ENCODE data around the gene GSDME. TPM values are rescaled to one million over a fixed set of nuclear protein-coding genes. Genes with fewer than 3 reads are reported as not detected.
A peak's percentile ranks its signal among the peaks of the same experiment; 100 is the strongest.

GSDME gene
- total RNA-seq, 3 donors from 2014 or later = 12.3 to 33.5 (median 15.1) TPM

DNA sequence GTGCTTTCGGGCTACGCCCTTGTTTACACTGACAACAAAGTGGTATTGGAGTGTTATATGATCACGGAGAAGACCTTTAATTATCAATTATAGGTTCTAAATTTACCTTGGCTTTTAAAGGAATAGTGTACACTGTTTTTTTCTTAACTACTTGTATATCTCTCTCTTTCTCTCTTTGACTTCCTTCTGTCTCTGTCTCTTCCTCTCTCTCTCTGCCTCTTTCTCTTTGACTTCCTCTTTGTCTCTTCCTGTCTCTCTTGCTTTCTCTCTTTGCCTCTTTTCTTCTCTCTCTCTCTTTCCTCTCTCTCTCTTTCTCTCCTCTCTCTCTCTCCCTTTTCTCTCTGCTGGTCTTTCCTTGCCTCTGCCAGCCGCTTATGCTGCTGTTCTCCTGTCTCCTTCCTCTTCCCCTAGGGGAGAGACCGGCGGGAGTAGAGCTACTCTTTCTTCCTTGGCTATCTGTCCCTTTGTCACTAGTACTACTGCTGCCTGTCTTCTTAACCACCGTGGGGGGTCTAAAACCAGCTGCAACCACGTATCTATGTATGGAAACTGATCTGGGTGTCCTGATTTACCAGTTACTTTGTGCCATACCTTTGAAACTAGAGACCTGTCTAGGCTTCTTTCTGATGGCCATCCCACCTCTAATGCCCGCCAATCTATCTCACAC is 36.9 kb upstream of the GSDME start:
- no peak for DNase-seq (ENCODE audit: low spot score in 2 of 2)
- no peaks in the 10 kb centered on the region for H3K9me3 ChIP-seq
- no peak overlapping the region for H3K27ac ChIP-seq
- H3K4me1 ChIP-seq = no peaks in the 10 kb centered on the region
- no peak for TF ChIP-seq POLR2AphosphoS5 (IDR thresholded peaks at IDR 0.05)
- TF ChIP-seq, protein P1, sequence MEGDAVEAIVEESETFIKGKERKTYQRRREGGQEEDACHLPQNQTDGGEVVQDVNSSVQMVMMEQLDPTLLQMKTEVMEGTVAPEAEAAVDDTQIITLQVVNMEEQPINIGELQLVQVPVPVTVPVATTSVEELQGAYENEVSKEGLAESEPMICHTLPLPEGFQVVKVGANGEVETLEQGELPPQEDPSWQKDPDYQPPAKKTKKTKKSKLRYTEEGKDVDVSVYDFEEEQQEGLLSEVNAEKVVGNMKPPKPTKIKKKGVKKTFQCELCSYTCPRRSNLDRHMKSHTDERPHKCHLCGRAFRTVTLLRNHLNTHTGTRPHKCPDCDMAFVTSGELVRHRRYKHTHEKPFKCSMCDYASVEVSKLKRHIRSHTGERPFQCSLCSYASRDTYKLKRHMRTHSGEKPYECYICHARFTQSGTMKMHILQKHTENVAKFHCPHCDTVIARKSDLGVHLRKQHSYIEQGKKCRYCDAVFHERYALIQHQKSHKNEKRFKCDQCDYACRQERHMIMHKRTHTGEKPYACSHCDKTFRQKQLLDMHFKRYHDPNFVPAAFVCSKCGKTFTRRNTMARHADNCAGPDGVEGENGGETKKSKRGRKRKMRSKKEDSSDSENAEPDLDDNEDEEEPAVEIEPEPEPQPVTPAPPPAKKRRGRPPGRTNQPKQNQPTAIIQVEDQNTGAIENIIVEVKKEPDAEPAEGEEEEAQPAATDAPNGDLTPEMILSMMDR (IDR thresholded peaks at IDR 0.05) = no peak
- TF ChIP-seq POLR2A (IDR thresholded peaks at IDR 0.05) = no peak
- no peaks in the 10 kb centered on the region for H3K36me3 ChIP-seq
- no peak overlapping the region for H3K4me3 ChIP-seq
- H3K27me3 ChIP-seq = no peaks in the 10 kb centered on the region
- intact Hi-C loops (cut with DNase I; ENCODE audit: low total_unique reads) = no loop called here

DNA sequence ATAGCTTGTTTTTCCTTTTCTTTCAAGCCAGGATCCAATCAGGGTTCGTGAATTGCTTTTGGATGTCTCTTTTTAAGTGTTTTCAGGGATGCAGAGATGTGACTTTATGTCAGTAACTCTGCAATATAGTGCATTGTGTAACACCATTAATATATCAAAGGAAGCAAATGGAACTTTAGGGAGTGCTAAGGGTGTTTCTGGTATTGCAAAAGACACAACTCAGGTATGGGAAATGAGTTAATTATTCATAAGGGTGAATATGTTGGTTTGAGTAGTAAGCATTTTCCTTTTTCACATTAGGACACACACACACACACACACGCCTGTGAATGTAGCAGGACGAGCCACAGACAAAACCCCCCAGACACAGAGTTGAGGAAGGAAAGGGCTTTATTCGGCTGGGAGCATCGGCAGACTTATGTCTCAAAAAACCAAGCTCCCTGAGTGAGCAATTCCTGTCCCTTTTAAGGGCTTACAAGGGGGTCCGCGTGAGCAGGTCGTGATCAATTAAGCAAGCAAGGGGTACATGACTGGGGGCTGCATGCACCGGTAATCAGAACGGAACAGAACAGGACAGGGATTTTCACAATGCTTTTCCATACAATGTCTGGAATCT is 31.8 kb upstream of the GSDME start:
- intact Hi-C loops (cut with DNase I; ENCODE audit: low total_unique reads) = no loop called here
- no peaks in the 10 kb centered on the region for H3K9me3 ChIP-seq
- no peak overlapping the region for H3K4me3 ChIP-seq
- no peak overlapping the region for H3K27ac ChIP-seq
- DNase-seq (ENCODE audit: low spot score in 2 of 2) = no peak
- no peak for TF ChIP-seq POLR2A (IDR thresholded peaks at IDR 0.05)
- TF ChIP-seq POLR2AphosphoS5 (IDR thresholded peaks at IDR 0.05) = no peak
- TF ChIP-seq, protein P1 (IDR thresholded peaks at IDR 0.05) = no peak
- no peaks in the 10 kb centered on the region for H3K4me1 ChIP-seq
- no peaks in the 10 kb centered on the region for H3K36me3 ChIP-seq
- no peaks in the 10 kb centered on the region for H3K27me3 ChIP-seq

GRCh38 chr7:24788075-24788474 is 30.8 kb upstream of the GSDME start:
- DNase-seq (ENCODE audit: low spot score in 2 of 2) = no peak
- Histone ChIP-seq H3K4me1 (no peaks in the 10 kb centered on the region), H3K27me3 (no peaks in the 10 kb centered on the region), H3K27ac (no peak overlapping the region), H3K4me3 (no peak overlapping the region), H3K36me3 (no peaks in the 10 kb centered on the region), H3K9me3 (no peaks in the 10 kb centered on the region)
- TF ChIP-seq, protein P1 (IDR thresholded peaks at IDR 0.05) = no peak
- TF ChIP-seq POLR2A (IDR thresholded peaks at IDR 0.05) = no peak
- TF ChIP-seq POLR2AphosphoS5 (IDR thresholded peaks at IDR 0.05) = no peak
- intact Hi-C loops (cut with DNase I; ENCODE audit: low total_unique reads) = no loop called here

- no peaks in the 10 kb centered on the region for H3K9me3 ChIP-seq
- no peaks in the 10 kb centered on the region for H3K27me3 ChIP-seq
- DNase-seq (ENCODE audit: low spot score in 2 of 2) = peak in 1 of 2 donors; percentile 27
- TF ChIP-seq, protein P1 (IDR thresholded peaks at IDR 0.05) = no peak
- TF ChIP-seq POLR2A (IDR thresholded peaks at IDR 0.05) (no peak), POLR2AphosphoS5 (IDR thresholded peaks at IDR 0.05) (no peak)
- no peak overlapping the region for H3K27ac ChIP-seq
- H3K36me3 ChIP-seq = no peaks in the 10 kb centered on the region
- no peaks in the 10 kb centered on the region for H3K4me1 ChIP-seq
- H3K4me3 ChIP-seq = no peak overlapping the region
- intact Hi-C loops (cut with DNase I; ENCODE audit: low total_unique reads) = no loop called here
These were observed 29.7 kb upstream of the GSDME start for GRCh38 chr7:24786941-24787340.

DNA sequence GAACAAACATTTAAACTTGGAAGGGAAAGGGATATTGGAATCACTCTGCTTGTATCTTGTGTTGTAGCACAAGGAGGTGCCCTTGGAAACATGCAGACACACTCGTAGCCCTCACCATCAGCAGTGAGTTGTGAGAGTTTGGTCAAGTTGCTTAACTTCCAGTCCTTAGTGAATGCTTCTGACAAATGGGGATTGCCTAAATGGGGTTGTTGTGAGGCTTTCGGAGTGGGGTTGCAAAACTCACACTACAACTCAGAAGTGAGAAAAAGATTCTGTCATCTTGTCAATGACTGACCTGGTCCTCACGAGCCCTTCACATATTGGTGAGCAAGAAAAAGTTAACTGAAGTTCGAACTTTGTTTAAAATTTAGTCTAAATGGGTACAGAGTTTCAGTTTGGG is 29.0 kb upstream of the GSDME start:
- Histone ChIP-seq H3K27me3 (no peaks in the 10 kb centered on the region), H3K27ac (no peak overlapping the region), H3K36me3 (no peaks in the 10 kb centered on the region), H3K9me3 (no peaks in the 10 kb centered on the region), H3K4me3 (no peak overlapping the region), H3K4me1 (no peaks in the 10 kb centered on the region)
- intact Hi-C loops (cut with DNase I; ENCODE audit: low total_unique reads) = no loop called here
- TF ChIP-seq, protein P1 (IDR thresholded peaks at IDR 0.05) = no peak
- TF ChIP-seq POLR2AphosphoS5 (IDR thresholded peaks at IDR 0.05) = no peak
- TF ChIP-seq POLR2A (IDR thresholded peaks at IDR 0.05) = no peak
- DNase-seq (ENCODE audit: low spot score in 2 of 2) = no peak
